Neural crest cell (in vitro differentiated cells): ENCODE measurements around the gene PPA1. TPM values are rescaled to one million over a fixed set of nuclear protein-coding genes. Genes with fewer than 3 reads are reported as not detected.

Experiments used
- DNase-seq: peaks from one replicate; pipeline ENCODE4 v3.0.0; 2021; ENCODE audit warnings: low read depth, mixed read lengths, low spot score
- H3K27ac Mint-ChIP-seq: one replicate; pipeline ENCODE4 v1.8.0; 2021; ENCODE audit warnings: mild to moderate bottlenecking, mixed read lengths; ENCODE audit not compliant: unreplicated experiment
- H3K27me3 Mint-ChIP-seq: 2 replicates; pipeline ENCODE4 v1.8.0; 2021; ENCODE audit warnings: low read depth, mild to moderate bottlenecking, mixed read lengths
- H3K36me3 Mint-ChIP-seq: 2 replicates; pipeline ENCODE4 v1.8.0; 2021; ENCODE audit warnings: low read depth, mild to moderate bottlenecking, mixed read lengths
- H3K4me1 Mint-ChIP-seq: 2 replicates; pipeline ENCODE4 v1.8.0; 2021; ENCODE audit warnings: mixed read lengths
- H3K4me3 Mint-ChIP-seq: one replicate; pipeline ENCODE4 v1.8.0; 2021; ENCODE audit warnings: mild to moderate bottlenecking, mixed read lengths
- H3K9me3 Mint-ChIP-seq: 2 replicates; pipeline ENCODE4 v1.8.0; 2021; ENCODE audit warnings: mixed read lengths
- CTCF ChIP-seq: fragments of 200-600 bp; sonication (generic); conservative IDR thresholded peaks from 2 replicates; pipeline ENCODE4 v1.5.0; 2021; ENCODE audit warnings: antibody characterized with exemption, mild to moderate bottlenecking
- total RNA-seq: library from RNA; stranded (reverse); gene quantifications from 2 replicates; pipeline ENCODE4 v1.2.1, GENCODE V29; 2021

PPA1 gene
- total RNA-seq, 1 donor from 2014 or later, result 179 TPM

- H3K36me3 Mint-ChIP-seq, result no peaks in the 10 kb centered on the region
- no peak overlapping the region for H3K27ac Mint-ChIP-seq
- H3K9me3 Mint-ChIP-seq, result peaks cover 2% of the 10 kb centered on the region
- H3K27me3 Mint-ChIP-seq, result peaks cover 21% of the 10 kb centered on the region
- no peak overlapping the region for H3K4me3 Mint-ChIP-seq
- no peak for TF ChIP-seq CTCF
- peaks cover 7% of the 10 kb centered on the region for H3K4me1 Mint-ChIP-seq
- DNase-seq, result no peak
Measured at GRCh38 chr10:70178139-70178725, 55.0 kb downstream of the PPA1 start.

- peaks cover 2% of the 10 kb centered on the region for H3K9me3 Mint-ChIP-seq
- no peak overlapping the region for H3K4me3 Mint-ChIP-seq
- peaks cover 14% of the 10 kb centered on the region for H3K27me3 Mint-ChIP-seq
- no peak for TF ChIP-seq CTCF
- DNase-seq, result no peak
- no peaks in the 10 kb centered on the region for H3K36me3 Mint-ChIP-seq
- no peak overlapping the region for H3K27ac Mint-ChIP-seq
- H3K4me1 Mint-ChIP-seq, result peaks cover 7% of the 10 kb centered on the region
Measured at GRCh38 chr10:70176441-70176840, 56.8 kb downstream of the PPA1 start.

GRCh38 chr10:70175516-70175915 lies 57.7 kb downstream of the PPA1 start:
- Mint-ChIP-seq H3K36me3 (no peaks in the 10 kb centered on the region), H3K4me1 (peaks cover 12% of the 10 kb centered on the region), H3K27me3 (peaks cover 6% of the 10 kb centered on the region), H3K27ac (no peak overlapping the region), H3K4me3 (peak overlapping the region; percentile 10), H3K9me3 (peaks cover 2% of the 10 kb centered on the region)
- DNase-seq, result no peak
- no peak for TF ChIP-seq CTCF

- DNase-seq, result no peak
- Mint-ChIP-seq H3K9me3 (no peaks in the 10 kb centered on the region), H3K27ac (peak overlapping the region; percentile 91), H3K27me3 (no peaks in the 10 kb centered on the region), H3K36me3 (no peaks in the 10 kb centered on the region), H3K4me3 (peak overlapping the region; percentile 69), H3K4me1 (peaks cover 17% of the 10 kb centered on the region)
- no peak for TF ChIP-seq CTCF
Measured at GRCh38 chr10:70174058-70174741, 59.0 kb downstream of the PPA1 start.

- H3K4me3 Mint-ChIP-seq, result peak overlapping the region; percentile 94
- H3K27ac Mint-ChIP-seq, result peak overlapping the region; percentile 88
- H3K4me1 Mint-ChIP-seq, result peaks cover 27% of the 10 kb centered on the region
- TF ChIP-seq CTCF, result no peak
- H3K36me3 Mint-ChIP-seq, result peaks cover 3% of the 10 kb centered on the region
- H3K27me3 Mint-ChIP-seq, result no peaks in the 10 kb centered on the region
- no peak for DNase-seq
- H3K9me3 Mint-ChIP-seq, result no peaks in the 10 kb centered on the region
Measured at GRCh38 chr10:70169649-70170364, 63.4 kb downstream of the PPA1 start.
